GM08714 (cell line): ENCODE results near the gene REC8.
A peak's percentile ranks its signal among the peaks of the same experiment; 100 is the strongest.

Experiments used
- H3K4me3 ChIP-seq: fragments of 200-500 bp; sonication (Bioruptor generic); 2 replicates; pipeline ENCODE4 v1.5.1; 2014; ENCODE audit warnings: mild to moderate bottlenecking, low read length, inconsistent platforms
- ZNF274 ChIP-seq: IDR thresholded peaks from 2 replicates; pipeline ENCODE4 v1.6.1; 2012; ENCODE audit warnings: mild to moderate bottlenecking, low read depth, low read length

The REC8 gene, protein sequence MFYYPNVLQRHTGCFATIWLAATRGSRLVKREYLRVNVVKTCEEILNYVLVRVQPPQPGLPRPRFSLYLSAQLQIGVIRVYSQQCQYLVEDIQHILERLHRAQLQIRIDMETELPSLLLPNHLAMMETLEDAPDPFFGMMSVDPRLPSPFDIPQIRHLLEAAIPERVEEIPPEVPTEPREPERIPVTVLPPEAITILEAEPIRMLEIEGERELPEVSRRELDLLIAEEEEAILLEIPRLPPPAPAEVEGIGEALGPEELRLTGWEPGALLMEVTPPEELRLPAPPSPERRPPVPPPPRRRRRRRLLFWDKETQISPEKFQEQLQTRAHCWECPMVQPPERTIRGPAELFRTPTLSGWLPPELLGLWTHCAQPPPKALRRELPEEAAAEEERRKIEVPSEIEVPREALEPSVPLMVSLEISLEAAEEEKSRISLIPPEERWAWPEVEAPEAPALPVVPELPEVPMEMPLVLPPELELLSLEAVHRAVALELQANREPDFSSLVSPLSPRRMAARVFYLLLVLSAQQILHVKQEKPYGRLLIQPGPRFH

DNA sequence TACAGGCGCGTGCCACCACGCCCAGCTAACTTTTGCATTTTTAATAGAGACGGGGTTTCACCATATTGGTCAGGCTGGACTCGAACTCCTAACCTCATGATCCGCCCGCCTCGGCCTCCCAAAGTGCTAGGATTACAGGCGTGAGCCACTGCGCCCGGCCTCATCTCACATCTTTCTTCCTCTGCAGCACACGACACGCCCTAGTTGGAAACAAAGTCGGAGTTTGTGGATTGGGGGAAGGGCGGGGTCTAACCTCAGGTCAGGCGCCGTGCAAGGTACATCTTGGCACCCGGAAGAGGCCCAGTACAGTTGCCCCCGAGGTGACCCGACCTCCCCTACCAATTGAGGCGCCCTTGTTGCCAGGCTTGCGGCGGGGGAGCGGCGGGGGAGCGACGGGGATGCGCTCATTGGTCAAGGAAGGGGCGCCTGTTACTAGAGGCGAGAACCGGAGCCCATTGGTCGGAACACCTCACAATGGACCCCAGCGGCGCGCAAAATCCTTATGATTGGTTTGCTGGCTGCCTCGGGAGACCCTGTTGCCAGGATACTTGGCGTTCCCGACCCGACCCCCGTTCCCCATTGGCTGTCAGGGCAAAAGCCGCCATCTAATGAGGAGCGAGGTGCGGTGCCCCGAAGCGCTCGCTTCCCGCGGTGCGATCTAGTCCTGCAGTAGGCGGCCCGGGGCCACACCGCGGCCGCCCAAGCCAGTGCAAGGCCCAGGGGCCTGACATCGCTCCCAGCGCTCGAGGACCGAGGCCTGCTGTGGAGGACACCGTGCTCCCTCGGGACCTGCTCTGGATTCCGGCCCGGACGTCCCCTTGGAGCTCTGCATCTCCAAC lies at the start of gene REC8:
REC8 (plus strand) TSS at position 659 of the 839 bp plus-strand sequence. CDS start 473 bp downstream, outside the sequence.
- TF ChIP-seq ZNF274: no peak
- peak within 1 kb of the TSS; percentile 65; the same call in 1 of the 2 replicates for H3K4me3 ChIP-seq

DNA sequence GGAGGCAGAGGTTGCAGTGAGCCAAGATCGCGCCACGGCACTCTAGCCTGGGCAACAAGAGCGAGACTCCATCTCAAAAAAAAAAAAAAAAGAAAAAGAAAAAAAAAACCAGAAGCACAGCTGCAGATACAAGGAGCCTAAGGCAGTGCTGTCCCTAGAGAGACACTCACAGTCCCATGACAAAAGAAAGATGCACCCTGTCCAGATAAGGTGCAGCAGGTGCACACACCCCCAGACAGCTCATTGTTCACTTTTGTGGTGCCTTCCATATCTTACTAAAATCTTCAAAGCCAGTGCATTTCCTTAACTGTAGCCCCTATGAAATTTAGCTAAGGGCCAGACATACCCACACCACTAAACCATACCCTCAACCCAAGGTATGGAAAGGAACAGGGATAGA lies 49.5 kb upstream of the REC8 start:
- TF ChIP-seq ZNF274: no peak
- no peak overlapping the region for H3K4me3 ChIP-seq

DNA sequence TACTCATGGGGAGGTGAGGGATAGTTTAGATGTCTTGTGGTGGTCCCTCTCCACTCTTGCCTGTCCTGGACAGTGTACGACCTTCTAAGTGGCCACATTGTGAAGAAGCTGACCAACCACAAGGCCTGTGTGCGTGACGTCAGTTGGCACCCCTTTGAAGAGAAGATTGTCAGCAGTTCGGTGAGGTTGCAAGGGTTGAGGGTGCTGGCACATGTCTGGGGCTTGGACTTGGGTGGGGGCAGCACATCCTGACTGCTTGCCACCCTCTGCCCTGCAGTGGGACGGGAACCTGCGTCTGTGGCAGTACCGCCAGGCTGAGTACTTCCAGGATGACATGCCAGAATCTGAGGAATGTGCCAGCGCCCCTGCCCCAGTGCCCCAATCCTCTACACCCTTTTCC lies 49.0 kb upstream of the REC8 start:
- TF ChIP-seq ZNF274: no peak
- no peak overlapping the region for H3K4me3 ChIP-seq

DNA sequence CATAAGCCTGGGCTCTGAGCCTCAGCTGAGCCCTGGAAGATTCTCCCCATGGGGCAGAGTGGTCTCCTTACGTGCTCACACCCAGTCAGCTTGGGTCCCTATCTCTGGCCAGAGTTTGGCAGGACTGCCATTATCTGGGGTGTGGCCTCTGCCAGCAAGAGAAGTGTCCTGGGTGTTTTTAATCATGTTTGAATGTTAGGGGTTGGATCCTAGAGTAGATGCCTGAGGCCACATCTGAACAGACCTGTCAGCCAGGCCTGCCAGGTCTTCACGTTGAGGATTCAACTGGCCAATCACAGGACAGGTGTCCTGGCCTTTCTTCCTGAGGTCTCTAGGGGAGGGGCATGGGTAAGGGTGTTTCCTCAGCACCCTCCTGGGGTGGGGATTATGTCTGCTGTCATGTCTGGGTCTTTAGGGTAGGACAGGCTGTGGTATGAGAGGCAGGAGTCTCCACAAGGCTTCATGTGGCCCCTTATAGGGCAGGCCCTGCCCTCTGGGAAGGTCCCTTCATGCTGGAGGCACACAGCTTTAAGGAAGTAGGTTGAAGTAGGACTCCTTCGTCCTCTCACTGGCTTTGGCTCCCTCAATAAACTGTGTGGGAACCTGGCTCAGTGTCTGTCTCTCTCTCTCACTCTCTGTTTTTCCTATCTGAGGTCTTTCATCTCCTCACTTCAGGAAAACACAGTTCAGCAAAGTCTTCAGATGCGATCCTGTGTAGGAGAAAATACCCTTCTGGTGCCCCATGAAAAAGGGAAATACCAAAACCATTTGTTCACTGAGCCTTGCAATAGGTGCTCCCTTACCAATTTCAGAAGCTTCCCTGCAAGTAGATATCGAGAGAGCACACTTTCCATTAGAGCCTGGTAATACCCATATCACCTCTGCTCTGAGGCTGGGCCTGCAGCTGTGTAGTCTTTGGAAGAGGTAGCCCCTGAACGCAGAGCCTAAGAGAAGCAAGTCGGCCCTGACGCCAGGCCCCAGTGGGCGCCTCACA lies 48.2 kb upstream of the REC8 start:
- no peak for TF ChIP-seq ZNF274

DNA sequence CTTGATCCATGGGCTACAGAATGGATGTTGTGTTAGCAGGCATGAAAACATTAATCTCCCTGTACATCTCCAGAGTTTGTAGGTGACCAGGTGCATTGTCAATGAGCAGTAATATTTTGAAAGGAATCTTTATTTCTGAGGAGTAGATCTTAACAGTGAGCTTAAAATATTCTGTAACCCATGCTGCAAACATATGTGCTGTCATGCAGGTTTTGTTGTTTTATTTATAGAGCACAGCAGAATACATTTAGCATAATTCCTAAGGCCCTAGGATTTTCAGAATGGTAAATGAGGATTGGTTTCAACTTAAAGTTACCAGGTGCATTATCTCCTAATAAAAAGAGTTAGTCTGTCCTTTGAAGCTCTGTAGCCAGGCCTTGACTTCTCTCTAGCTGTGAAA lies 44.9 kb upstream of the REC8 start:
- no peak for TF ChIP-seq ZNF274
- no peak overlapping the region for H3K4me3 ChIP-seq

More for the DNA sequence above, 48.2 kb upstream of the REC8 start:
- no peak overlapping the region for H3K4me3 ChIP-seq

DNA sequence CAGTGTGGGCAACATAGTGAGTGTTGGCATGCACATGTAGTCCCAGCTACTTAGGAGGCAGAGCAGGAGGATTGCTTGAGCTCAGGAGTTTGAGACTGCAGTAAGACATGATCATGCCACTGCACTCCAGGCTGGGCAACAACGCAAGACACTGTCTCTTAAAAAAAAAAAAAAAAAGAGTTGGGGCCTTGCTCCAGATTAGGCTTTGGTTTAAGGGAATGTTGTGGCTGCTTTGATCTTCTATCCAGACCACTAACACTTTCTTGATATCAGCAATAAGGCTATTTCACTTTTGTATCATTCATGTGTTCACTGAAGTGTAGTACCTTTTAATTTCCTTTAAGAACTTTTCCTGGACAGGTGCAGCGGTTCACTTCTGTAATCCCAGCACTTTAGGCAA lies 44.2 kb upstream of the REC8 start:
- TF ChIP-seq ZNF274: no peak
- no peak overlapping the region for H3K4me3 ChIP-seq

DNA sequence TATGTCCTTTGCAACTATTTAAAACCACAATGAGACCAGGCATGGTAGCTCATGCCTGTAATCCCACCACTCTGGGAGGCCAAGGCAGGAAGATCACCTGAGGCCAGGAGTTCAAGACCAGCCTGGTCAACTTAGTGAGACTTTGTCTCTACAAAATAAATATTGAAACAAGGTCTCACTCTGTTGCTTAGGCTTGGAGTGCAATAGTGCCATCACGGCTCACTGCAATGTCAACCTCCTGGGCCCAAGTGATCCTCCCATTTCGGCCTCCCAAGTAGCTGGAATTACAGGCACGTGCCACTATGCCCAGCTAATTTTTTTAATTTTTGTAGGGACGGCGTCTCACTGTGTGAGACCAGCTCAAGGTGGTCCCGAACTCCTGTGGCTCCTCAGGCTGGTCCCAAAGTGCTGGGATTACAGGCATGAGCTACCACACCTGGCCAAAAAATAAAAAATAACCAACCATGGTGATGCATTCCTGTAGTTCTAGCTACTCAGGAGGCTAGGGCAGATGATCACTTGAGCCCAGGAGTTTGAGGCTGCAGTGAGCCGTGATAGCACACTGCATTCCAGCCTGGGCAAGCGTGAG lies 42.4 kb upstream of the REC8 start:
- no peak overlapping the region for H3K4me3 ChIP-seq
- no peak for TF ChIP-seq ZNF274

DNA sequence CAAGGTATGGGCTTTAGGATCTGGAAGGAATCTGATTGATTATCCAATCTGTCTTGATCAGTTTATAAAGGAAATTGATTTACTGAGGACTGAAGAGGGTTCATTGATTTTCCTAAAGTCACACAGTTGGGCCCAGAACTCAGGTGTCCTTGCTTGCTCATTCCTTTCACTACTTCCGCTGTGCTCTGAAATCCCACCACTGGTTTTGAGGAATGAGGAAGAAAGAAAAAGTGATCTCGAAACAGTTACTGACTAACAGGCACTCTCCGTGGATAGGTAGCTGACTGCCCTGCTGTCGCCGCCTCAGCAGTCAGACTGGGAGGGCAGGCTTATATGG lies 41.5 kb upstream of the REC8 start, which contains the start of gene FITM1:
FITM1 (plus strand) TSS at position 280 of the 337 bp plus-strand sequence. CDS start 905 bp downstream, outside the sequence.
- no peak for TF ChIP-seq ZNF274
- H3K4me3 ChIP-seq: no peak within 1 kb of the TSS

DNA sequence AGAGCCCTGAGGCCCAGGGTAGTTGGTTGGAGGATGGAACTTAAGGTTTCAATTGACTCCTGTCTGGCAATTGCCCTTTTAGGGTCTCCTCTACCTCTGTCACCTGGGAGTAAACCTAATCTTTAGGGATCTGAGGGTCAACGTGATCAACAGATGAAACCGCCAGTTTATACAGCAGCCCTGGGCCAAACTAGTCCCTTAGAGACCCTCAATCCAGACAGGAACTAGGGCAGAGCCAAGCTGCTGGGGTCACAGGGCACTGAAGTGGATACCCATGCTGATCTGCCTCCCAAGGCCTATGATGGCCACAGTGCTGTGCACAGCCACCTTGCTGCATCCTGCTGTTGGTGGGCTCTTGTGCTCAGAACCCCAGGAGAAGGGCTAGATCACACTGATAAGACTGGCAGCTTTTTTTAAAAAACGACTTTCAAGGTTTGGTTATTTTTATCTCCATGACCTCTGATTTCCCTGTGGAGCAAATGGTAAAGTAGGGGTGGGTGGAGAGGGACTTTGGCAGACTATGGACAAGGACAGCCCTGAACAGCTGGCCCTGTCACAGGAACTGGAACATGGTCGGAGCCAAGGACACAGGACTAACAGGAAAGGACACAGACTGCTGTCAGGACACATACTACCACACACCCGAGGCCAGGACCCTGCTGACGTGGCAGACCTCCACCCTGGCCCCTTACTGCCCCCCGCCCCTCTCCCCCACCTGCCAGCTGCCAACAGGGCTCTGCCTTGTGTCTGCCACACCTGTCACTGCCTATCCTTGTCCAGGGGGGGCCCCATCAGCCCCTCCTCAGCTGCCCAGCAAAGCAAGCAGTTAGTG lies 40.9 kb upstream of the REC8 start:
- TF ChIP-seq ZNF274: no peak
- no peak overlapping the region for H3K4me3 ChIP-seq

DNA sequence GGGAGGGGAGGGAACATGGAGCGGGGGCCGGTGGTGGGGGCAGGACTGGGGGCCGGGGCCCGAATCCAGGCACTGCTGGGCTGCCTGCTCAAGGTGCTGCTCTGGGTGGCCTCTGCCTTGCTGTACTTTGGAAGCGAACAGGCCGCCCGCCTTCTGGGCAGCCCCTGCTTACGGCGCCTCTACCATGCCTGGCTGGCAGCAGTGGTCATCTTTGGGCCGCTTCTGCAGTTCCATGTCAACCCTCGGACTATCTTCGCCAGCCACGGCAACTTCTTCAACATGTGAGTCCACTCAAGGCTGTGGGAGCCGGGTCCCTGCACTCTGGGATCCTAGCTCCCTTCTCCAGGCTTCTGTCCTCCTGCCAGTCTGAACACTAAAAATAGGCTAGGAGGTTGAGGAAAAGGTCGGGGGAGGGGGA lies 40.3 kb upstream of the REC8 start:
- no peak for TF ChIP-seq ZNF274

DNA sequence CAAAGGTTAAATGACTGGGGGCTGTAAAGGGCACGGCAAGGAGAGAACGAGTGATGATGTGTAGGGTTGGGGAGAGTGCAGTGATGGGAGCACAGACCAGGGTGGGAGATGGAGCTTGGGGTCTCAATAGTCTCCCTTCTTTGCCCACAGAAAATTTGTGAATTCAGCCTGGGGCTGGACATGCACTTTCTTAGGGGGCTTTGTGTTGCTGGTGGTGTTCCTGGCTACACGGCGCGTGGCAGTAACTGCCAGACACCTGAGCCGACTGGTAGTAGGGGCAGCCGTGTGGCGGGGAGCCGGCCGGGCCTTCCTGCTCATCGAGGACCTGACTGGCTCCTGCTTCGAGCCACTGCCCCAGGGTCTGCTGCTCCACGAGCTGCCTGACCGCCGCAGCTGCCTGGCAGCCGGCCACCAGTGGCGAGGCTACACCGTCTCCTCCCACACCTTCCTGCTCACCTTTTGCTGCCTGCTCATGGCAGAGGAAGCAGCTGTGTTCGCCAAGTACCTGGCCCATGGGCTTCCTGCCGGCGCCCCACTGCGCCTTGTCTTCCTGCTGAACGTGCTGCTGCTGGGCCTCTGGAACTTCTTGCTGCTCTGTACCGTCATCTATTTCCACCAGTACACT lies 39.7 kb upstream of the REC8 start:
- H3K4me3 ChIP-seq: no peak overlapping the region
- TF ChIP-seq ZNF274: no peak

More for the DNA sequence above, 40.3 kb upstream of the REC8 start:
- H3K4me3 ChIP-seq: no peak overlapping the region

DNA sequence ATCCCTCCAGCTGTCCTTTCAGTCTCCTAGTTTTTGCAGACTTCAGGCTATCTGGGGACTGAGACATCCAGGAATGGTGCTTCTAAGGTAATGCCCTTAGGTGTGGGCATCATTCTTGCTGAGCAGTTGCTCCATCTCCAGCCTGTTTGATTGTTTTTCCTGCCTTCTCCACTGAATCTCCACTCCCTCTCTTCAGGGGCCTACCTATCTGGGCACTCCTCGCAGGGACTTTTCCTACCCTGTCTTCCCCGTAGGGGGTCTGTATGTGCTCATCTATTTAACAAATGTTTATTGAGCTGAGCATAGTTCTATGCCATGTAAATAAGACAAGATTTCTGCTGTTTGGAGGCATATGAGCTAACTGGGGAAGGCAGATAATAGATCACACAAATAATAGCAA lies 38.9 kb upstream of the REC8 start:
- no peak overlapping the region for H3K4me3 ChIP-seq
- no peak for TF ChIP-seq ZNF274
